Measurements from ENCODE around the gene ANO2.

GRCh38 chr12:5792343-5792742 is 152.7 kb downstream of the ANO2 start:
- TF ChIP-seq CTCF (conservative IDR thresholded peaks at IDR 0.05; ENCODE audit: low read depth, low read length), result no peak
- TF ChIP-seq EZH2 (IDR thresholded peaks at IDR 0.05; ENCODE audit: low read length, unreplicated experiment), result no peak
- no peak for TF ChIP-seq EZH2phosphoT487 (IDR thresholded peaks at IDR 0.05; ENCODE audit: borderline replicate concordance, low read length)
